Lower leg skin (tissue), 3 donors: Measurements from ENCODE around the gene CCND1.

ENCODE experiments used
- POLR2A ChIP-seq, 2 donors: fragments of 450-650 bp; IDR thresholded peaks; one replicate each; pipeline ENCODE4 v1.6.1; 2016 to 2017; ENCODE audit warnings: antibody characterized with exemption in 2 of 2, mild to moderate bottlenecking in 1 of 2, moderate library complexity in 1 of 2
- TF ChIP-seq, protein P1 (sequence below), 3 donors: fragments of 450-650 bp; IDR thresholded peaks; one replicate each; pipeline ENCODE4 v1.5.1; 2016; ENCODE audit warnings: antibody characterized with exemption in 3 of 3, mild to moderate bottlenecking in 3 of 3, moderate library complexity in 2 of 3

- TF ChIP-seq POLR2A (IDR thresholded peaks at IDR 0.05) = no peak
- TF ChIP-seq, protein P1, sequence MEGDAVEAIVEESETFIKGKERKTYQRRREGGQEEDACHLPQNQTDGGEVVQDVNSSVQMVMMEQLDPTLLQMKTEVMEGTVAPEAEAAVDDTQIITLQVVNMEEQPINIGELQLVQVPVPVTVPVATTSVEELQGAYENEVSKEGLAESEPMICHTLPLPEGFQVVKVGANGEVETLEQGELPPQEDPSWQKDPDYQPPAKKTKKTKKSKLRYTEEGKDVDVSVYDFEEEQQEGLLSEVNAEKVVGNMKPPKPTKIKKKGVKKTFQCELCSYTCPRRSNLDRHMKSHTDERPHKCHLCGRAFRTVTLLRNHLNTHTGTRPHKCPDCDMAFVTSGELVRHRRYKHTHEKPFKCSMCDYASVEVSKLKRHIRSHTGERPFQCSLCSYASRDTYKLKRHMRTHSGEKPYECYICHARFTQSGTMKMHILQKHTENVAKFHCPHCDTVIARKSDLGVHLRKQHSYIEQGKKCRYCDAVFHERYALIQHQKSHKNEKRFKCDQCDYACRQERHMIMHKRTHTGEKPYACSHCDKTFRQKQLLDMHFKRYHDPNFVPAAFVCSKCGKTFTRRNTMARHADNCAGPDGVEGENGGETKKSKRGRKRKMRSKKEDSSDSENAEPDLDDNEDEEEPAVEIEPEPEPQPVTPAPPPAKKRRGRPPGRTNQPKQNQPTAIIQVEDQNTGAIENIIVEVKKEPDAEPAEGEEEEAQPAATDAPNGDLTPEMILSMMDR (IDR thresholded peaks at IDR 0.05) = no peak
These were observed 2.8 kb upstream of the CCND1 start for GRCh38 chr11:69637941-69638871.
